Parathyroid adenoma (tissue), 2 donors: Measurements from ENCODE around the gene MSH3.

Experiments
- H2AFZ ChIP-seq: fragments of 300-600 bp; sonication (generic); one replicate; pipeline ENCODE4 v1.7.0; 2017; ENCODE audit warnings: antibody characterized with exemption, mild to moderate bottlenecking
- H3K27ac ChIP-seq: fragments of 300-600 bp; sonication (generic); one replicate; pipeline ENCODE4 v1.7.0; 2017
- H3K27me3 ChIP-seq: fragments of 300-600 bp; sonication (generic); one replicate; pipeline ENCODE4 v1.7.0; 2017; ENCODE audit warnings: low read length; ENCODE audit not compliant: control insufficient read depth, insufficient read depth
- H3K36me3 ChIP-seq: fragments of 300-600 bp; sonication (generic); one replicate; pipeline ENCODE4 v1.7.0; 2017; ENCODE audit warnings: low read length; ENCODE audit not compliant: control insufficient read depth, insufficient read depth
- H3K4me1 ChIP-seq: fragments of 300-600 bp; sonication (generic); one replicate; pipeline ENCODE4 v1.7.0; 2017; ENCODE audit warnings: control low read depth
- H3K4me2 ChIP-seq: fragments of 300-600 bp; sonication (generic); one replicate; pipeline ENCODE4 v1.7.0; 2017; ENCODE audit warnings: low read length
- H3K4me3 ChIP-seq: fragments of 300-600 bp; sonication (generic); one replicate; pipeline ENCODE4 v1.7.0; 2017; ENCODE audit warnings: low read depth, low read length
- H3K79me2 ChIP-seq: fragments of 300-600 bp; sonication (generic); one replicate; pipeline ENCODE4 v1.7.0; 2017; ENCODE audit warnings: control low read depth
- H3K9ac ChIP-seq: fragments of 300-600 bp; sonication (generic); one replicate; pipeline ENCODE4 v1.7.0; 2017; ENCODE audit warnings: mild to moderate bottlenecking
- H3K9me3 ChIP-seq: fragments of 300-600 bp; sonication (generic); one replicate; pipeline ENCODE4 v1.7.0; 2017; ENCODE audit warnings: low read length; ENCODE audit not compliant: control insufficient read depth
- CTCF ChIP-seq: fragments of 300-600 bp; sonication (generic); IDR thresholded peaks from one replicate; pipeline ENCODE4 v1.7.0; 2017; ENCODE audit warnings: antibody characterized with exemption, mild to moderate bottlenecking
- donor health status: primary hyperparathyroidism.

The MSH3 gene

DNA sequence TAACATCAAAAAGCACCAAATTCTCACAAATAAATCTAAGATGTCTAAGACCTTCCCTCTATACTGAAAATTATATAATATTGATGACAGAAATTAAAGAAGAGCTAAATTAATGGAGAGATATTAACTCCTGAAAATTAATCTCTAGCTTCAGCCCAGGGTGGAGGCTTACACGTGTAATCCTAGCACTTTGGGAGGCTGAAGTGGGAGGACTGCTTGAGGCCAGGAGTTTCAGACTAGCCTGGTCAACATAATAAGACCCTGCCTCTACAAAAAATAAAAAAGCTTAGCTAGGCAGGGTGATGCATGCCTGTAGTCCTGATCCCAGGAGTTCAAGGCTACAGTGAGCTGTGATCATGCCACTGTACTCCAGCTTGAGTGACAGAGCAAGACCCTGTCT is 44.8 kb upstream of the MSH3 start:
- Histone ChIP-seq H3K9ac (no peak overlapping the region), H3K4me1 (no peaks in the 10 kb centered on the region), H2AFZ (no peak overlapping the region), H3K27me3 (no peaks in the 10 kb centered on the region), H3K36me3 (no peaks in the 10 kb centered on the region), H3K4me2 (no peak overlapping the region), H3K9me3 (no peaks in the 10 kb centered on the region), H3K4me3 (no peak overlapping the region), H3K79me2 (no peaks in the 10 kb centered on the region), H3K27ac (no peak overlapping the region)
- TF ChIP-seq CTCF: no peak

GRCh38 chr5:80615266-80615914 is 39.1 kb upstream of the MSH3 start:
- TF ChIP-seq CTCF: no peak
- Histone ChIP-seq H3K4me2 (no peak overlapping the region), H3K27ac (no peak overlapping the region), H3K9me3 (no peaks in the 10 kb centered on the region), H2AFZ (no peak overlapping the region), H3K4me3 (no peak overlapping the region), H3K4me1 (no peaks in the 10 kb centered on the region), H3K36me3 (no peaks in the 10 kb centered on the region), H3K9ac (no peak overlapping the region), H3K79me2 (no peaks in the 10 kb centered on the region), H3K27me3 (no peaks in the 10 kb centered on the region)

- H3K27ac ChIP-seq: no peak overlapping the region
- H3K4me2 ChIP-seq: no peak overlapping the region
- H3K36me3 ChIP-seq: no peaks in the 10 kb centered on the region
- H3K9ac ChIP-seq: no peak overlapping the region
- H2AFZ ChIP-seq: no peak overlapping the region
- H3K79me2 ChIP-seq: no peaks in the 10 kb centered on the region
- H3K27me3 ChIP-seq: no peaks in the 10 kb centered on the region
- no peak overlapping the region for H3K4me3 ChIP-seq
- H3K9me3 ChIP-seq: no peaks in the 10 kb centered on the region
- no peak for TF ChIP-seq CTCF
- no peaks in the 10 kb centered on the region for H3K4me1 ChIP-seq
These were observed 36.0 kb upstream of the MSH3 start for GRCh38 chr5:80618438-80618837.

DNA sequence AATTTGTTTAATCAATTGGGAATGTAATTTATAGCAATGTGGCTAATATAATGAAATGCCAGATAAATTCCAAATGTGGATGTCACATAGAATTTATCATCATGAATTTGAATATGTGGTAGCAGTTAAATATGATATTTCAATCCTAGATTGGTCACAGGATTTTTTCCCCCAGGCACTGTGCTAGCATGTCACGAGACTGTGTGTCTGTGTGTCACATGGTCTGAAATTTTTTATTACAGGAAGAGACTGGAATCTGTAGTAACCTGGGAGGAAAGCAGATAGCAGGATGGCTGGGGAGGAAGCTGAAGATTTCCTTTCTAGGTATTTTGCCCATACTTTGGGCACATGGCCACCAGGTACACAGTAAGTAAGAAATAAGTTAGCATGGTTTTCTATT is 35.4 kb upstream of the MSH3 start:
- Histone ChIP-seq H3K79me2 (no peaks in the 10 kb centered on the region), H3K4me1 (no peaks in the 10 kb centered on the region), H3K9me3 (no peaks in the 10 kb centered on the region), H3K4me3 (no peak overlapping the region), H3K27me3 (no peaks in the 10 kb centered on the region), H2AFZ (no peak overlapping the region), H3K4me2 (no peak overlapping the region), H3K27ac (no peak overlapping the region), H3K9ac (no peak overlapping the region), H3K36me3 (no peaks in the 10 kb centered on the region)
- no peak for TF ChIP-seq CTCF

DNA sequence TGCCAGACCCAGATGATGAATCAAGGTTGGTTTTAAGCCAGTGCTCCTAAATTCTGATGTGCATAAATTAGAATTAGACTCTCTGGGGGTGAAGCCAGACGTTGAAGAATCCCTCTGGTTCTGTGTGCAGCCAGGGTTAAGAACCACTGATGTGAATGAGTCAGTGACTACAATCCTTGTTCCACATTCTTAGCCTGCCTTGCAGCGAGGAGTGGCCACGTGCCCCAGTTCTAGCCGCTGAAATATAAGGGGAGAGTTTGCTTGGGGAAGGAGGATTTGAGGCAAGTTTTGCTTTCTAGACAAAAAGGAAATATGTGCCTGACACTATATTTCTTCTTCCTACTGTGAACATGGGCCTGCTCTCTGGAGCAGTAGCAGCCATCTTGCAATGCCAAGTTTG is 34.2 kb upstream of the MSH3 start:
- no peak overlapping the region for H3K4me2 ChIP-seq
- TF ChIP-seq CTCF: no peak

More for the DNA sequence above, 34.2 kb upstream of the MSH3 start:
- no peak overlapping the region for H3K27ac ChIP-seq
- H2AFZ ChIP-seq: no peak overlapping the region
- no peaks in the 10 kb centered on the region for H3K36me3 ChIP-seq
- no peaks in the 10 kb centered on the region for H3K4me1 ChIP-seq
- no peak overlapping the region for H3K9ac ChIP-seq
- no peaks in the 10 kb centered on the region for H3K9me3 ChIP-seq
- no peaks in the 10 kb centered on the region for H3K79me2 ChIP-seq
- H3K4me3 ChIP-seq: no peak overlapping the region
- no peaks in the 10 kb centered on the region for H3K27me3 ChIP-seq
